Astrocyte (in vitro differentiated cells and primary cell): Measurements from ENCODE around the gene RAD17. TPM values are rescaled to one million over a fixed set of nuclear protein-coding genes. Genes with fewer than 3 reads are reported as not detected.

Source experiments
- DNase-seq: peaks from one replicate; pipeline ENCODE4 v3.0.0-alpha.2; 2010; ENCODE audit warnings: low read depth
- FAIRE-seq: peaks from 2 replicates; lab custom pipeline; 2011; peaks lifted over from hg19 to GRCh38; lab: Jason Lieb, UNC
- H2AFZ ChIP-seq: 2 replicates; pipeline ENCODE4 v1.6.0; 2012; ENCODE audit warnings: low read depth, low read length, inconsistent platforms
- H3K27ac ChIP-seq: 2 replicates; pipeline ENCODE4 v1.5.1; 2011; ENCODE audit warnings: low read depth, low read length, inconsistent platforms
- H3K27me3 ChIP-seq: 2 replicates; pipeline ENCODE4 v1.6.0; 2011; ENCODE audit warnings: low read length, inconsistent platforms; ENCODE audit not compliant: insufficient read depth
- H3K36me3 ChIP-seq: 2 replicates; pipeline ENCODE4 v1.5.1; 2011; ENCODE audit warnings: low read length, inconsistent platforms; ENCODE audit not compliant: insufficient read depth
- H3K4me1 ChIP-seq: 2 replicates; pipeline ENCODE4 v1.5.1; 2011; ENCODE audit warnings: low read length, inconsistent platforms; ENCODE audit not compliant: insufficient read depth
- H3K4me2 ChIP-seq: 2 replicates; pipeline ENCODE4 v1.6.0; 2012; ENCODE audit warnings: low read length, inconsistent platforms
- H3K4me3 ChIP-seq: 2 replicates; pipeline ENCODE4 v1.5.1; 2011; ENCODE audit warnings: low read depth, mild to moderate bottlenecking, low read length, inconsistent platforms; ENCODE audit not compliant: insufficient read depth
- H3K79me2 ChIP-seq: 2 replicates; pipeline ENCODE4 v1.6.0; 2012; ENCODE audit warnings: mild to moderate bottlenecking, low read length, inconsistent platforms; ENCODE audit not compliant: insufficient read depth
- H3K9ac ChIP-seq: 2 replicates; pipeline ENCODE4 v1.6.0; 2012; ENCODE audit warnings: mild to moderate bottlenecking, low read length, inconsistent platforms
- H3K9me3 ChIP-seq: 2 replicates; pipeline ENCODE4 v1.5.1; 2012; ENCODE audit warnings: low read depth, mild to moderate bottlenecking, low read length, inconsistent platforms; ENCODE audit not compliant: insufficient read depth
- H4K20me1 ChIP-seq: 2 replicates; pipeline ENCODE4 v1.6.0; 2012; ENCODE audit warnings: low read length, inconsistent platforms; ENCODE audit not compliant: insufficient read depth
- H3K27ac Mint-ChIP-seq: one replicate; pipeline ENCODE4 v1.8.0; 2021; ENCODE audit warnings: mild to moderate bottlenecking, mixed read lengths; ENCODE audit not compliant: unreplicated experiment
- H3K27me3 Mint-ChIP-seq: one replicate; pipeline ENCODE4 v1.8.0; 2021; ENCODE audit warnings: low read depth, mixed read lengths; ENCODE audit not compliant: unreplicated experiment
- H3K36me3 Mint-ChIP-seq: one replicate; pipeline ENCODE4 v1.8.0; 2021; ENCODE audit warnings: low read depth, mixed read lengths; ENCODE audit not compliant: unreplicated experiment
- H3K4me1 Mint-ChIP-seq: one replicate; pipeline ENCODE4 v1.8.0; 2021; ENCODE audit warnings: low read depth, mixed read lengths; ENCODE audit not compliant: unreplicated experiment
- H3K4me3 Mint-ChIP-seq: one replicate; pipeline ENCODE4 v1.8.0; 2021; ENCODE audit warnings: mild to moderate bottlenecking, moderate library complexity, mixed read lengths; ENCODE audit not compliant: unreplicated experiment
- H3K9me3 Mint-ChIP-seq: one replicate; pipeline ENCODE4 v1.8.0; 2021; ENCODE audit warnings: mild to moderate bottlenecking, mixed read lengths; ENCODE audit not compliant: unreplicated experiment
- CTCF ChIP-seq: IDR thresholded peaks from 2 replicates; pipeline ENCODE4 v1.5.1; 2011; ENCODE audit warnings: low read depth, mild to moderate bottlenecking, inconsistent platforms, low read length, moderate library complexity; ENCODE audit not compliant: insufficient read depth
- EZH2 ChIP-seq: IDR thresholded peaks from 2 replicates; pipeline ENCODE4 v1.6.1; 2012; ENCODE audit warnings: mild to moderate bottlenecking, low read length, inconsistent platforms; ENCODE audit not compliant: insufficient read depth
- total RNA-seq: library from RNA; stranded (reverse); gene quantifications from 2 replicates; pipeline ENCODE4 v1.2.1, GENCODE V29; 2021

The RAD17 gene
- total RNA-seq, 1 donor from 2014 or later, result 24.1 TPM

- peaks cover 17% of the 10 kb centered on the region for H3K36me3 ChIP-seq
- Mint-ChIP-seq H3K27ac (no peak overlapping the region), H3K9me3 (no peaks in the 10 kb centered on the region), H3K4me1 (no peaks in the 10 kb centered on the region), H3K36me3 (peaks cover 6% of the 10 kb centered on the region), H3K27me3 (no peaks in the 10 kb centered on the region), H3K4me3 (no peak overlapping the region)
- H3K79me2 ChIP-seq, result peaks cover 83% of the 10 kb centered on the region
- H3K4me1 ChIP-seq, result no peaks in the 10 kb centered on the region
- no peak overlapping the region for H3K27ac ChIP-seq
- TF ChIP-seq EZH2 (no peak), CTCF (no peak)
- DNase-seq, result no peak
- no peaks in the 10 kb centered on the region for H3K9me3 ChIP-seq
- no peak for FAIRE-seq
- H3K9ac ChIP-seq, result no peak overlapping the region
- no peak overlapping the region for H3K4me3 ChIP-seq
- no peaks in the 10 kb centered on the region for H3K27me3 ChIP-seq
- H3K4me2 ChIP-seq, result no peak overlapping the region
- H4K20me1 ChIP-seq, result peaks cover 49% of the 10 kb centered on the region
- no peak overlapping the region for H2AFZ ChIP-seq
These were observed 9.2 kb upstream of the RAD17 start for GRCh38 chr5:69360442-69360841.

GRCh38 chr5:69364414-69364813 is 5.2 kb upstream of the RAD17 start:
- H3K4me1 Mint-ChIP-seq, result peaks cover 3% of the 10 kb centered on the region
- FAIRE-seq, result no peak
- H3K79me2 ChIP-seq, result peaks cover 95% of the 10 kb centered on the region

More at GRCh38 chr5:69364414-69364813, 5.2 kb upstream of the RAD17 start:
- TF ChIP-seq EZH2, result no peak
- TF ChIP-seq CTCF, result peak; percentile 53
- Histone ChIP-seq H3K4me2 (no peak overlapping the region), H3K4me1 (peaks cover 9% of the 10 kb centered on the region), H4K20me1 (peaks cover 59% of the 10 kb centered on the region), H3K4me3 (no peak overlapping the region), H3K27ac (no peak overlapping the region), H3K36me3 (peaks cover 18% of the 10 kb centered on the region), H3K27me3 (no peaks in the 10 kb centered on the region), H2AFZ (no peak overlapping the region), H3K9ac (no peak overlapping the region), H3K9me3 (no peaks in the 10 kb centered on the region)
- H3K27ac Mint-ChIP-seq, result no peak overlapping the region
- H3K9me3 Mint-ChIP-seq, result no peaks in the 10 kb centered on the region
- no peaks in the 10 kb centered on the region for H3K27me3 Mint-ChIP-seq
- H3K4me3 Mint-ChIP-seq, result no peak overlapping the region
- peaks cover 4% of the 10 kb centered on the region for H3K36me3 Mint-ChIP-seq
- no peak for DNase-seq
